ENCODE results near the gene S100A8. TPM values are rescaled to one million over a fixed set of nuclear protein-coding genes. Genes with fewer than 3 reads are reported as not detected.

The S100A8 gene
- total RNA-seq, 1 donor from 2014 or later, result 266 TPM

- H3K27ac ChIP-seq, result no peak overlapping the region
- no peaks in the 10 kb centered on the region for H3K9me3 ChIP-seq
- H3K4me1 ChIP-seq, result peaks cover 17% of the 10 kb centered on the region
- no peak overlapping the region for H3K4me3 ChIP-seq
- no peak for TF ChIP-seq CTCF (IDR thresholded peaks at IDR 0.05)
- no peak for DNase-seq
- ATAC-seq, result no peak
- no peaks in the 10 kb centered on the region for H3K27me3 ChIP-seq
- intact Hi-C loops (cut with DNase I), result no loop called here
- H3K36me3 ChIP-seq, result no peaks in the 10 kb centered on the region
These were observed 30.0 kb downstream of the S100A8 start for GRCh38 chr1:153360592-153361479.

- H3K4me1 ChIP-seq, result peaks cover 17% of the 10 kb centered on the region
- ATAC-seq (no peak), DNase-seq (no peak)
- intact Hi-C loops (cut with DNase I), result no loop called here
- no peaks in the 10 kb centered on the region for H3K27me3 ChIP-seq
- no peaks in the 10 kb centered on the region for H3K9me3 ChIP-seq
- no peaks in the 10 kb centered on the region for H3K36me3 ChIP-seq
- H3K4me3 ChIP-seq, result no peak overlapping the region
- TF ChIP-seq CTCF (IDR thresholded peaks at IDR 0.05), result no peak
- H3K27ac ChIP-seq, result no peak overlapping the region
These were observed 30.7 kb downstream of the S100A8 start for GRCh38 chr1:153360190-153360589.

- Histone ChIP-seq H3K9me3 (no peaks in the 10 kb centered on the region), H3K27me3 (no peaks in the 10 kb centered on the region), H3K36me3 (no peaks in the 10 kb centered on the region), H3K4me1 (peaks cover 17% of the 10 kb centered on the region), H3K4me3 (peak overlapping the region; percentile 40), H3K27ac (peak overlapping the region; percentile 84)
- no peak for TF ChIP-seq CTCF (IDR thresholded peaks at IDR 0.05)
- ATAC-seq, result no peak
- intact Hi-C loops (cut with DNase I), result no loop called here
- DNase-seq, result no peak
These were observed 31.6 kb downstream of the S100A8 start for GRCh38 chr1:153359241-153359640.

- Histone ChIP-seq H3K27me3 (no peaks in the 10 kb centered on the region), H3K4me1 (peaks cover 17% of the 10 kb centered on the region), H3K9me3 (no peaks in the 10 kb centered on the region), H3K27ac (peak overlapping the region; percentile 84), H3K36me3 (no peaks in the 10 kb centered on the region), H3K4me3 (peak overlapping the region; percentile 40)
- intact Hi-C loops (cut with DNase I), result no loop called here
- DNase-seq (no peak), ATAC-seq (no peak)
- no peak for TF ChIP-seq CTCF (IDR thresholded peaks at IDR 0.05)
These were observed 32.2 kb downstream of the S100A8 start for GRCh38 chr1:153358691-153358975.

- DNase-seq, result no peak
- ATAC-seq, result peak; percentile 1
These were observed 32.8 kb downstream of the S100A8 start, which contains the start of gene S100A9 for GRCh38 chr1:153357853-153358690. TSS of gene S100A9 (plus strand) at chr1:153357854. CDS start at chr1:153358284, 430 bp downstream.

More at GRCh38 chr1:153357853-153358690, 32.8 kb downstream of the S100A8 start, which contains the start of gene S100A9:
- Histone ChIP-seq H3K4me1 (peaks cover 17% of the 10 kb centered on the region), H3K36me3 (no peaks in the 10 kb centered on the region), H3K27me3 (no peaks in the 10 kb centered on the region), H3K4me3 (peak within 1 kb of the TSS; percentile 40), H3K27ac (peak within 1 kb of the TSS; percentile 84), H3K9me3 (no peaks in the 10 kb centered on the region)
- intact Hi-C loops (cut with DNase I), result no loop called here
- TF ChIP-seq CTCF (IDR thresholded peaks at IDR 0.05), result no peak
